Right ventricle myocardium superior (tissue), 1 donor: ENCODE data around the gene HLTF. TPM values are rescaled to one million over a fixed set of nuclear protein-coding genes. Genes with fewer than 3 reads are reported as not detected.
"Not testable (repeated sequence)": the region's sequence is repeated elsewhere in the genome, so short reads cannot be mapped to it uniquely, and the experiment has no call there.

Experiments
- ATAC-seq: fragments of 200-7000 bp; cut with Tn5 transposase; one replicate; pipeline ENCODE4 v1.9.1; 2020; ENCODE audit warnings: mild to moderate bottlenecking; ENCODE audit not compliant: poor library complexity
- DNase-seq: peaks from one replicate; pipeline ENCODE4 v3.0.0-alpha.2; 2020
- intact Hi-C: fragments of 100-400 bp; cut with DNase I; formaldehyde crosslinking; loops from one replicate; pipeline ENCODE4 v1.11.2; 2022
- total RNA-seq: library from RNA; stranded (reverse); fragmentation: NEBNext Ultra II Directional; extraction: Animal tissue kit (Norgen Biotek cat#: 25700); gene quantifications from one replicate; pipeline ENCODE4 v1.2.1, GENCODE V29; 2021
- donor health status: DM: no; HTN: yes; CAD: no; lungs with severe emphysema.

Gene HLTF
- total RNA-seq, 1 donor from 2014 or later = 26.4 TPM

DNA sequence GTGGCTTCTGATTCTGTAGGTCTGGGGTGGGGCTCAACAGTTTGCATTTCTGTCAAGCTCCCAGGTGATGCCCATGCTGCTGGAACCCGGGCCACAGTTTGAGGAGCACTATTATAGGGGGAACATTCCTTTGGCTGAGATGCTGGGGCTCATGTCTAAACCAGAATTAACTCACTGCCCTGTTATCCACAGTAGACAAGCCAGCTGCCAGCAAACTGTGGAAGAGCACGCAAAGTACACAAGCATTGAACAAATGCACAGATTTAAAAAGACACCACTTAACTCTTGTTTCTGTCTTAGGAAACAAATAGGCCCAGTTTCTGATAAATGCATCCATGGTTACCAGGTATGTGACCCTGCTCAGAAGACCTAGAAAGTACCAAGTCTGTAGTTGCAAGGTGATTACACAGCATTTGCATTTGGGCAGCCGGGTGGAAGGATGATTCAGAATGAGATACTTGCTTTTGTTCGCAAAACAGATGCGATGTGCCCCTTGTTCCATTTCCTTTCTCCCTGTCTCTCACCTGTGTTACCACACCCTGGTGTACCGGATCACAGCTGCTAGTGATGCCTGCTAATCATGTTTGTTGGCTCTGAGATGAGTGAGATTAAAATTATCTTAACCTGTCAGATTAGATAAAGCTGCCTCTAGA lies 82.6 kb downstream of the HLTF start:
- no peak for DNase-seq
- intact Hi-C loops = no loop called here
- peak; percentile 25 for ATAC-seq

GRCh38 chr3:149001727-149002126 lies 84.6 kb downstream of the HLTF start:
- intact Hi-C loops = no loop called here
- ATAC-seq (no peak), DNase-seq (no peak)

- ATAC-seq (no peak), DNase-seq (no peak)
- intact Hi-C loops = no loop called here
Measured at GRCh38 chr3:149000206-149000745, 86.1 kb downstream of the HLTF start.

- peak; percentile 71 for ATAC-seq
- intact Hi-C loops = no loop called here
- DNase-seq = no peak
Measured at GRCh38 chr3:148999806-149000205, 86.5 kb downstream of the HLTF start.

GRCh38 chr3:148998715-148999423 lies 87.5 kb downstream of the HLTF start:
- DNase-seq (no peak), ATAC-seq (peak; percentile 24)
- intact Hi-C loops = no loop called here

DNA sequence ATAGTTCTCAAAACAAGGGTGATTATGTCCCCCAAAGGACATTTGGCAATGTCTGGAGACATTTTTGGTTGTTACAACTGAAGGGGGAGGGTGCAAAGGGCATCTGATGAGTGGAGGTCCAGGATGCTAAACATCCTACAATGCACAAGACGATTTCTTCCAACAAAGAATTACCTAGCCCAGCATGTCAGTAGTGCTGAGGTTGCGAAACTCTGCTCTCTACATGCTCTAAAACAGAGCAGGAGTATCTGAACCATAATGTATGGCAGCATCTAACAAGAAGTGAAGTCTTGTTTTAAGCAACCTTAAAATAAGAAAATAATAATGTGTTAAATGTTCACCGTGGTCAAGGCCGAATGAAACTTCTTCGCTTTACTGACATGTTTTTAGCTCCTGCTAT lies 88.0 kb downstream of the HLTF start:
- intact Hi-C loops = no loop called here
- DNase-seq (no peak), ATAC-seq (peak; percentile 28)

DNA sequence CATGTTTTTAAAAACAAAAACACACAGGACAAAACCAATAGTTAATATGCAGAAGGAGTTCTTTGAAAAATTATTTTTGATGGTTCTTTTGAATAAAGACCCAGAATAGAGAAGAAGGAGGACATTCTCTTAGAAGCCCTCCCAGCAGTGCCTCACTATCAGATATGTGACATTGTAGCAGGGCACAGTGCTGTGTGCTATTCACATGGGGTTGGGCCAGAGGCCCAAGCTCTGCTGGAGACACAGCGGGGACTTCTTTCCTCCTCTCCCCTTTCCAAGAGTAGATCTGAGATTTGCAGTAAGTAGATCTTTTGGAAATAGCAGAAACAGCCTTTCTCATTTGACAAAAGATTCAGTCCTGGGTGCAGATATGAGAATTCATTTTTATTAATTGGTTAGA lies 88.7 kb downstream of the HLTF start:
- DNase-seq (no peak), ATAC-seq (peak; percentile 73)
- intact Hi-C loops = no loop called here

DNA sequence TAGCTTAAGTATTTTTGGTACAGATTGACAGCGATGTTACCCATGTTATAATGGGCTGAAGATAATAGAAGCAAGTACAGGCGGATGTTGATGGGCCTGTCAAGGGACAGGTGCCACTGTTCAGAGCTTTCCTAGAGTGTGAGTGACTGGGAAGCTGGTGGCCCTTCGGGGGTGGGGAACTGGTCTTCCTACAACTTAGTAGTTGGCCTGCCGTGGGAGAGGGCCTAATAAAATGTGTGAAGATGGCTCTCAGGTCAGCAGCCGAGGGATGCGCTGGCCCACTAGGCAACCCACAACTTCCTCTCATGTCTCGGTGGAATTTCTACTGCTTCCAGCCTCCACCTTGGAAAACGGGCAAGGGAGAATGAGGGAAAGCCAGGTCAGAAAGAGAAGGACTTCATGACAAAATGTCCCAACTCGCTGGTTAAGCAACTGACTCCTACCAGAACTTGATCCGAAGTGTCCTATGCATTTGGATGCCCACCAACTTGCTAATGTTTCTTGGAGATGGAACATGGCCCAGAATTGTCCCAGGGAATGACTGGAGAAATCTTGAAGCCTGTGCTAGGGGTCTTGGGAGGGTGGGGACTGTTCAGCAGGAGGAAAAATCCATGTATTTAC lies 93.6 kb downstream of the HLTF start:
- ATAC-seq = no peak
- DNase-seq = no peak
- intact Hi-C loops = no loop called here

DNA sequence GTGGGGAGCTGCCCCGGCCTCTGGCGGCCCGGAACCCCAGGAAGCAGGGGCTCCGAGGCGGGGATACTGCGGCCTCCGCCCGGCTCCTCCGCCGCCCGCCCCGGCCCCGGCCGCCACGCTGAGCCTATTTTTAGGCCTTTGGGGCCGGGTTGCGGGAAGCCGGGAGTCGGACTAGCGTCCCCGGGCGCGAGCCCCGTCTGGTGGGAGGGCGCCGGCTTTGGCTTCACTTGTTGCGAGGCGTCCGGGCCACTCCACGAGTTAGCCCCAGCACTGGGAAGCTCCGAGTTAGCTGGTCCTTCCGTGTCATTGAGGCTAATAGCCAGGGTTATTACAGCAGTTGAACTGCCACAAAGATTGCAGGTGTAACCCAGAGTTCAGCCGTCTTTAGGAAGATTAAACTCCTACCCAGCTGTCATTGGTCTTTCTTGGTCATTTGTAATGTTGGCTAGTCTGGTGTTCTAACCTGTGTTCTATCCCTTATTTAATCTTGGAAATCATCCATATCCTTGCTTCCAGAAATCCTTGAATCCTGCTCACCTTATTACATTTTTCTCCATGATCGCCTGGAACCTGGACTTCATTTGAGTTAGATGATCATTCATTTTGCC lies 94.2 kb downstream of the HLTF start:
- DNase-seq (peak; percentile 74), ATAC-seq (peak; percentile 74)
- intact Hi-C loops = no loop called here

DNA sequence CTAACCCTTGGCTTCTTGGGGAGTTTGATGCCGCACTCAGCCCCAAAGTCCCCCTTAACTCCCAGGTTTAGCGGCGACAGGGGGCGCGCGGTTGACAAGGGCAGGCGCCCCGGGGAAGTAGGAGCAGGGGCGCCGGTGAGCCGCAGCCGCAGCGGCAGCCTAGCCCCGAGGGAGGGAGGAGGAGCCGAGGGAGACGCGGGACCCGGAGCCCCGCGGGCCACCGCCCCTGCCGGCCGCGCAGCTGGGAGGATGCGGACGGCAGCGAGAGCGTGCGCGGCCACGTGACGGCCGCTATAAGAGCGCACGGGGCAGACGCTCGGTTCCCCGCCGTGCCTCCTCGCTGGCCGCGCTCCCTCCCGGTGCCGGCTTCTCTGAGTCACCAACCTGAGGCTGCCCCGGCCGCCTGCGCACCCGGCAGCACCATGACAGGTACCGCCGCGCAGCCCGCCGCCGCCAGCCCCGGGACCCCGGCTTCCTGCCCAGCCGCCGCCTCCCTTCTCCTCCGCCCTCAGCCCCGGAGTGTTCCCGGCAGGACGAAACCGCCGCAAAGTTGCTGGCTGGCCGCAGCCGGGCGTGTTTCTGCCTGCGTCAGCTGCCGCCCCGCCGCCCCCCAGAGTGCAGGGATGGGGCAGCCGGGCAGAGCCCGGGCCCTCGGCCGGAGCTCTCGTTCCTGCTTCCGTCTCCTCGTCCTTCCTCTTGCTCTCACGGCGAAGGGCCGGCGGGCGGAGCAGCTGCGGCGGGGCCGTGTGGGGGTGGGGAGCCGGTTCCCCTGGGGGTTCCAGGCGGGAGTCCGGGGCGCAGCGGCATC lies 94.9 kb downstream of the HLTF start, which contains the start of gene GYG1:
Gene GYG1 (plus strand): TSS at position 322 of the 808 bp plus-strand sequence. CDS start 101 bp downstream, at position 423.
- intact Hi-C loops = no loop called here
- DNase-seq (peak; percentile 91), ATAC-seq (peak; percentile 96)

GRCh38 chr3:148990236-148990635 lies 96.1 kb downstream of the HLTF start:
- ATAC-seq (no peak), DNase-seq (no peak)
- intact Hi-C loops = no loop called here

- intact Hi-C loops, DNase-seq, ATAC-seq: not testable (repeated sequence)
Measured at GRCh38 chr3:148987551-148987950, 98.8 kb downstream of the HLTF start.

- intact Hi-C loops = no loop called here
Measured at GRCh38 chr3:148981273-148981672, 105.1 kb downstream of the HLTF start.

More at GRCh38 chr3:148981273-148981672, 105.1 kb downstream of the HLTF start:
- ATAC-seq = no peak
- DNase-seq = no peak

Other genes starting within 250 kb of the HLTF start
- 2.1 TPM for gene CPA3, start 221.2 kb downstream of the HLTF start, total RNA-seq
- 171 TPM for gene GYG1, start 95.0 kb downstream of the HLTF start, total RNA-seq
- 5.2 TPM for gene HPS3, start 43.1 kb upstream of the HLTF start, total RNA-seq
- 4.7 TPM for gene CP, start 135.3 kb upstream of the HLTF start, total RNA-seq
- gene TM4SF18, start 247.1 kb upstream of the HLTF start, total RNA-seq = 13.2 TPM